COR-L47 (cell line): Measurements from ENCODE around the gene PRL.
A peak's percentile ranks its signal among the peaks of the same experiment; 100 is the strongest.

Source experiments
- DNase-seq: peaks from one replicate; lab custom pipeline; 2025; lab: John Stamatoyannopoulos, UW

PRL gene

GRCh38 chr6:22294301-22294700 lies 2.5 kb downstream of the PRL start:
- peak; percentile 12 for DNase-seq

- no peak for DNase-seq
Observed at GRCh38 chr6:22290045-22290444, 6.8 kb downstream of the PRL start.

GRCh38 chr6:22288721-22289120 lies 8.1 kb downstream of the PRL start:
- no peak for DNase-seq

- DNase-seq, result no peak
Observed at GRCh38 chr6:22284666-22285065, 12.2 kb downstream of the PRL start.

GRCh38 chr6:22281341-22282085 lies 15.3 kb downstream of the PRL start:
- no peak for DNase-seq

- no peak for DNase-seq
Observed at GRCh38 chr6:22279427-22279826, 17.4 kb downstream of the PRL start.

GRCh38 chr6:22271081-22271480 lies 25.8 kb downstream of the PRL start:
- DNase-seq, result no peak

- no peak for DNase-seq
Observed at GRCh38 chr6:22263748-22264147, 33.1 kb downstream of the PRL start.

- no peak for DNase-seq
Observed at GRCh38 chr6:22254886-22255285, 42.0 kb downstream of the PRL start.

GRCh38 chr6:22253955-22254655 lies 42.7 kb downstream of the PRL start:
- no peak for DNase-seq

GRCh38 chr6:22251348-22251747 lies 45.5 kb downstream of the PRL start:
- no peak for DNase-seq

- peak; percentile 84 for DNase-seq
Observed at GRCh38 chr6:22250486-22250885, 46.4 kb downstream of the PRL start.

- no peak for DNase-seq
Observed at GRCh38 chr6:22249711-22250350, 47.0 kb downstream of the PRL start.

GRCh38 chr6:22248513-22249308 lies 48.1 kb downstream of the PRL start:
- DNase-seq, result no peak

- DNase-seq, result no peak
Observed at GRCh38 chr6:22247916-22248482, 48.8 kb downstream of the PRL start.

- DNase-seq, result no peak
Observed at GRCh38 chr6:22240025-22240424, 56.8 kb downstream of the PRL start.

GRCh38 chr6:22239261-22239921 lies 57.4 kb downstream of the PRL start:
- no peak for DNase-seq

- no peak for DNase-seq
Observed at GRCh38 chr6:22238861-22239260, 58.0 kb downstream of the PRL start.

- DNase-seq, result no peak
Observed at GRCh38 chr6:22237526-22237925, 59.3 kb downstream of the PRL start.
